HG03469 (cell line): Measurements from ENCODE around the gene EVX1.

Experiments used
- ATAC-seq: cut with Tn5 transposase; IDR thresholded peaks from one replicate; pipeline ENCODE4 v1.9.1; 2021; ENCODE audit warnings: mild to moderate bottlenecking, moderate library complexity, moderate number of reproducible peaks; ENCODE audit not compliant: unreplicated experiment

EVX1 gene

GRCh38 chr7:27242555-27243339, at the start of gene EVX1:
EVX1 (plus strand) TSS chr7:27242802; CDS start chr7:27243031, 229 bp downstream.
- no peak for ATAC-seq

GRCh38 chr7:27193335-27194001, 49.1 kb upstream of the EVX1 start:
- ATAC-seq, result no peak

GRCh38 chr7:27194002-27194352, 48.6 kb upstream of the EVX1 start:
- no peak for ATAC-seq

- no peak for ATAC-seq
Observed at GRCh38 chr7:27194686-27195379, 47.8 kb upstream of the EVX1 start.

- ATAC-seq, result no peak
Observed at GRCh38 chr7:27196287-27196767, 46.3 kb upstream of the EVX1 start.

- ATAC-seq, result no peak
Observed at GRCh38 chr7:27197137-27198042, 45.2 kb upstream of the EVX1 start.

GRCh38 chr7:27198138-27198841, 44.3 kb upstream of the EVX1 start:
- no peak for ATAC-seq

- no peak for ATAC-seq
Observed at GRCh38 chr7:27198871-27199801, 43.5 kb upstream of the EVX1 start.

GRCh38 chr7:27199849-27200760, 42.5 kb upstream of the EVX1 start, which contains the start of gene HOXA13:
HOXA13 (minus strand) TSS chr7:27200091; CDS start chr7:27200077, 14 bp downstream.
- no peak for ATAC-seq

GRCh38 chr7:27200761-27201579, 41.6 kb upstream of the EVX1 start:
- ATAC-seq, result no peak

GRCh38 chr7:27201580-27202017, 41.0 kb upstream of the EVX1 start:
- no peak for ATAC-seq

GRCh38 chr7:27202018-27202861, 40.4 kb upstream of the EVX1 start:
- no peak for ATAC-seq

- ATAC-seq, result no peak
Observed at GRCh38 chr7:27202862-27203134, 39.8 kb upstream of the EVX1 start.

GRCh38 chr7:27203365-27203953, 39.1 kb upstream of the EVX1 start:
- ATAC-seq, result no peak

- no peak for ATAC-seq
Observed at GRCh38 chr7:27203964-27204594, 38.5 kb upstream of the EVX1 start.
